ENCODE results near the gene ADAMTSL1.

DNA sequence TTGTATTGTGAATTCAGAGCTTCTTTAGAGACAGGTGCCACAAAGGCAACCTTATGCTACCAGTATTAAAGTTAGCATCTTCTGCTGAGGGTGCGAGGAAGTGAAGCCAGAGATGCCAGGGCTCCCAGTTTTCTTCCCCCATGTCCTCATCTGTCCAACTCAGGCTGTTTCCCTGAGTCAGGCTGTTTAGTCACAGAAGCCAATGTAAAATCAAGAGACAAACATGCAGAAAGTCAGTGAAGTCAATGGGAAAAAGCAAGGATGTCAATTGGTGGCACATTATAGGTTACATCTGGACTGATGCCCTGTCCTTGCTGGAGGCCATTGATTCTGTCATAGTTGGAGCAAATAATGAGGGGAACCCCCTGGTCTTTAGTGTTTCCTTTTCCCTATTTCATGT lies 390.6 kb downstream of the ADAMTSL1 start:
- TF ChIP-seq, protein P1, sequence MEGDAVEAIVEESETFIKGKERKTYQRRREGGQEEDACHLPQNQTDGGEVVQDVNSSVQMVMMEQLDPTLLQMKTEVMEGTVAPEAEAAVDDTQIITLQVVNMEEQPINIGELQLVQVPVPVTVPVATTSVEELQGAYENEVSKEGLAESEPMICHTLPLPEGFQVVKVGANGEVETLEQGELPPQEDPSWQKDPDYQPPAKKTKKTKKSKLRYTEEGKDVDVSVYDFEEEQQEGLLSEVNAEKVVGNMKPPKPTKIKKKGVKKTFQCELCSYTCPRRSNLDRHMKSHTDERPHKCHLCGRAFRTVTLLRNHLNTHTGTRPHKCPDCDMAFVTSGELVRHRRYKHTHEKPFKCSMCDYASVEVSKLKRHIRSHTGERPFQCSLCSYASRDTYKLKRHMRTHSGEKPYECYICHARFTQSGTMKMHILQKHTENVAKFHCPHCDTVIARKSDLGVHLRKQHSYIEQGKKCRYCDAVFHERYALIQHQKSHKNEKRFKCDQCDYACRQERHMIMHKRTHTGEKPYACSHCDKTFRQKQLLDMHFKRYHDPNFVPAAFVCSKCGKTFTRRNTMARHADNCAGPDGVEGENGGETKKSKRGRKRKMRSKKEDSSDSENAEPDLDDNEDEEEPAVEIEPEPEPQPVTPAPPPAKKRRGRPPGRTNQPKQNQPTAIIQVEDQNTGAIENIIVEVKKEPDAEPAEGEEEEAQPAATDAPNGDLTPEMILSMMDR (IDR thresholded peaks at IDR 0.05; ENCODE audit: insufficient read depth, low read length) = no peak
- TF ChIP-seq POLR2AphosphoS5 (IDR thresholded peaks at IDR 0.05; ENCODE audit: low read depth) (no peak), SPI1 (IDR thresholded peaks at IDR 0.05; ENCODE audit: borderline replicate concordance, low read depth) (no peak), GABPA (IDR thresholded peaks at IDR 0.05; ENCODE audit: low read depth) (no peak)
- TF ChIP-seq, protein P2, sequence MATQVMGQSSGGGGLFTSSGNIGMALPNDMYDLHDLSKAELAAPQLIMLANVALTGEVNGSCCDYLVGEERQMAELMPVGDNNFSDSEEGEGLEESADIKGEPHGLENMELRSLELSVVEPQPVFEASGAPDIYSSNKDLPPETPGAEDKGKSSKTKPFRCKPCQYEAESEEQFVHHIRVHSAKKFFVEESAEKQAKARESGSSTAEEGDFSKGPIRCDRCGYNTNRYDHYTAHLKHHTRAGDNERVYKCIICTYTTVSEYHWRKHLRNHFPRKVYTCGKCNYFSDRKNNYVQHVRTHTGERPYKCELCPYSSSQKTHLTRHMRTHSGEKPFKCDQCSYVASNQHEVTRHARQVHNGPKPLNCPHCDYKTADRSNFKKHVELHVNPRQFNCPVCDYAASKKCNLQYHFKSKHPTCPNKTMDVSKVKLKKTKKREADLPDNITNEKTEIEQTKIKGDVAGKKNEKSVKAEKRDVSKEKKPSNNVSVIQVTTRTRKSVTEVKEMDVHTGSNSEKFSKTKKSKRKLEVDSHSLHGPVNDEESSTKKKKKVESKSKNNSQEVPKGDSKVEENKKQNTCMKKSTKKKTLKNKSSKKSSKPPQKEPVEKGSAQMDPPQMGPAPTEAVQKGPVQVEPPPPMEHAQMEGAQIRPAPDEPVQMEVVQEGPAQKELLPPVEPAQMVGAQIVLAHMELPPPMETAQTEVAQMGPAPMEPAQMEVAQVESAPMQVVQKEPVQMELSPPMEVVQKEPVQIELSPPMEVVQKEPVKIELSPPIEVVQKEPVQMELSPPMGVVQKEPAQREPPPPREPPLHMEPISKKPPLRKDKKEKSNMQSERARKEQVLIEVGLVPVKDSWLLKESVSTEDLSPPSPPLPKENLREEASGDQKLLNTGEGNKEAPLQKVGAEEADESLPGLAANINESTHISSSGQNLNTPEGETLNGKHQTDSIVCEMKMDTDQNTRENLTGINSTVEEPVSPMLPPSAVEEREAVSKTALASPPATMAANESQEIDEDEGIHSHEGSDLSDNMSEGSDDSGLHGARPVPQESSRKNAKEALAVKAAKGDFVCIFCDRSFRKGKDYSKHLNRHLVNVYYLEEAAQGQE (IDR thresholded peaks at IDR 0.05; ENCODE audit: insufficient replicate concordance, low read depth) = no peak

Measured in HL-60 (cell line).